HL-60 (cell line): ENCODE data around the gene KIAA1671.

Experiments
- GABPA ChIP-seq: IDR thresholded peaks from 2 replicates; pipeline ENCODE4 v1.6.1; 2012; ENCODE audit warnings: low read depth
- TF ChIP-seq, protein P1 (sequence below): IDR thresholded peaks from one replicate; pipeline ENCODE4 v1.5.1; 2011; ENCODE audit warnings: low read length, control low read depth, inconsistent platforms; ENCODE audit not compliant: insufficient read depth
- TF ChIP-seq, protein P2 (sequence below): IDR thresholded peaks from 2 replicates; pipeline ENCODE4 v1.6.1; 2012; ENCODE audit warnings: low read depth; ENCODE audit not compliant: insufficient replicate concordance

DNA sequence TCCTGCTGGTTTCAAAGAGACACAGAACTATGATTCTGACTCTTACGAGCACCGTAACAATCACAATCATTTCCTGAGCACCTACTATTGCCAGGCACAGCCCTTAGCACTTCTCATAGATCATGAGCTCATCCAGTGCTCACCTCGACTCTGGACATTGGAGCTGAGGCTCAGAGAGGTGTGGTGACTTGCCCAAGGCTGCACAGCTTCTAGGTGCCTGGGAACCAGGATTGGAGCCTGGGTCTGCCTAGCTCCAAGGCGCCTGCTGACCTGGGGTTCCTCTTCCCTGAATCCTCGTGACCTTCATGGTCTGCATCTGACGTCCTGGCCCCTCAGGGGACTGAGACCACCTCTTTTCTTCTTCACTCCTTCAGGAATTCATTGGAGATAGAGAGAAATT lies 196.5 kb downstream of the KIAA1671 start:
- TF ChIP-seq, protein P1, sequence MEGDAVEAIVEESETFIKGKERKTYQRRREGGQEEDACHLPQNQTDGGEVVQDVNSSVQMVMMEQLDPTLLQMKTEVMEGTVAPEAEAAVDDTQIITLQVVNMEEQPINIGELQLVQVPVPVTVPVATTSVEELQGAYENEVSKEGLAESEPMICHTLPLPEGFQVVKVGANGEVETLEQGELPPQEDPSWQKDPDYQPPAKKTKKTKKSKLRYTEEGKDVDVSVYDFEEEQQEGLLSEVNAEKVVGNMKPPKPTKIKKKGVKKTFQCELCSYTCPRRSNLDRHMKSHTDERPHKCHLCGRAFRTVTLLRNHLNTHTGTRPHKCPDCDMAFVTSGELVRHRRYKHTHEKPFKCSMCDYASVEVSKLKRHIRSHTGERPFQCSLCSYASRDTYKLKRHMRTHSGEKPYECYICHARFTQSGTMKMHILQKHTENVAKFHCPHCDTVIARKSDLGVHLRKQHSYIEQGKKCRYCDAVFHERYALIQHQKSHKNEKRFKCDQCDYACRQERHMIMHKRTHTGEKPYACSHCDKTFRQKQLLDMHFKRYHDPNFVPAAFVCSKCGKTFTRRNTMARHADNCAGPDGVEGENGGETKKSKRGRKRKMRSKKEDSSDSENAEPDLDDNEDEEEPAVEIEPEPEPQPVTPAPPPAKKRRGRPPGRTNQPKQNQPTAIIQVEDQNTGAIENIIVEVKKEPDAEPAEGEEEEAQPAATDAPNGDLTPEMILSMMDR, result no peak
- no peak for TF ChIP-seq GABPA
- TF ChIP-seq, protein P2, sequence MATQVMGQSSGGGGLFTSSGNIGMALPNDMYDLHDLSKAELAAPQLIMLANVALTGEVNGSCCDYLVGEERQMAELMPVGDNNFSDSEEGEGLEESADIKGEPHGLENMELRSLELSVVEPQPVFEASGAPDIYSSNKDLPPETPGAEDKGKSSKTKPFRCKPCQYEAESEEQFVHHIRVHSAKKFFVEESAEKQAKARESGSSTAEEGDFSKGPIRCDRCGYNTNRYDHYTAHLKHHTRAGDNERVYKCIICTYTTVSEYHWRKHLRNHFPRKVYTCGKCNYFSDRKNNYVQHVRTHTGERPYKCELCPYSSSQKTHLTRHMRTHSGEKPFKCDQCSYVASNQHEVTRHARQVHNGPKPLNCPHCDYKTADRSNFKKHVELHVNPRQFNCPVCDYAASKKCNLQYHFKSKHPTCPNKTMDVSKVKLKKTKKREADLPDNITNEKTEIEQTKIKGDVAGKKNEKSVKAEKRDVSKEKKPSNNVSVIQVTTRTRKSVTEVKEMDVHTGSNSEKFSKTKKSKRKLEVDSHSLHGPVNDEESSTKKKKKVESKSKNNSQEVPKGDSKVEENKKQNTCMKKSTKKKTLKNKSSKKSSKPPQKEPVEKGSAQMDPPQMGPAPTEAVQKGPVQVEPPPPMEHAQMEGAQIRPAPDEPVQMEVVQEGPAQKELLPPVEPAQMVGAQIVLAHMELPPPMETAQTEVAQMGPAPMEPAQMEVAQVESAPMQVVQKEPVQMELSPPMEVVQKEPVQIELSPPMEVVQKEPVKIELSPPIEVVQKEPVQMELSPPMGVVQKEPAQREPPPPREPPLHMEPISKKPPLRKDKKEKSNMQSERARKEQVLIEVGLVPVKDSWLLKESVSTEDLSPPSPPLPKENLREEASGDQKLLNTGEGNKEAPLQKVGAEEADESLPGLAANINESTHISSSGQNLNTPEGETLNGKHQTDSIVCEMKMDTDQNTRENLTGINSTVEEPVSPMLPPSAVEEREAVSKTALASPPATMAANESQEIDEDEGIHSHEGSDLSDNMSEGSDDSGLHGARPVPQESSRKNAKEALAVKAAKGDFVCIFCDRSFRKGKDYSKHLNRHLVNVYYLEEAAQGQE, result no peak
